NCI-H2171 (cell line): ENCODE measurements around the gene L2HGDH.
A peak's percentile ranks its signal among the peaks of the same experiment; 100 is the strongest.

Experiments used
- DNase-seq: peaks from one replicate; lab custom pipeline; 2025; lab: John Stamatoyannopoulos, UW

Gene L2HGDH

GRCh38 chr14:50288146-50288545 lies 23.9 kb downstream of the L2HGDH start:
- DNase-seq: no peak

- DNase-seq: no peak
Measured at GRCh38 chr14:50285861-50286260, 26.2 kb downstream of the L2HGDH start.

GRCh38 chr14:50272498-50272897 lies 39.5 kb downstream of the L2HGDH start:
- DNase-seq: no peak

- DNase-seq: no peak
Measured at GRCh38 chr14:50270932-50271331, 41.1 kb downstream of the L2HGDH start.

GRCh38 chr14:50265029-50265428 lies 47.0 kb downstream of the L2HGDH start:
- no peak for DNase-seq

GRCh38 chr14:50263321-50263720 lies 48.7 kb downstream of the L2HGDH start:
- DNase-seq: peak; percentile 8

GRCh38 chr14:50262865-50263264 lies 49.2 kb downstream of the L2HGDH start:
- no peak for DNase-seq

GRCh38 chr14:50260511-50260910 lies 51.5 kb downstream of the L2HGDH start:
- no peak for DNase-seq

- no peak for DNase-seq
Measured at GRCh38 chr14:50260072-50260471, 52.0 kb downstream of the L2HGDH start.

GRCh38 chr14:50257732-50258131 lies 54.3 kb downstream of the L2HGDH start:
- DNase-seq: no peak

GRCh38 chr14:50254248-50254647 lies 57.8 kb downstream of the L2HGDH start:
- DNase-seq: no peak

- DNase-seq: no peak
Measured at GRCh38 chr14:50249136-50249775, 62.8 kb downstream of the L2HGDH start.

GRCh38 chr14:50247245-50247644 lies 64.8 kb downstream of the L2HGDH start:
- no peak for DNase-seq

GRCh38 chr14:50242566-50243310 lies 69.3 kb downstream of the L2HGDH start:
- no peak for DNase-seq

GRCh38 chr14:50242096-50242495 lies 69.9 kb downstream of the L2HGDH start:
- DNase-seq: no peak

- no peak for DNase-seq
Measured at GRCh38 chr14:50237427-50237826, 74.6 kb downstream of the L2HGDH start.

GRCh38 chr14:50233951-50234250 lies 78.1 kb downstream of the L2HGDH start:
- no peak for DNase-seq

- DNase-seq: peak; percentile 57
Measured at GRCh38 chr14:50233166-50233950, 78.7 kb downstream of the L2HGDH start.

GRCh38 chr14:50232276-50232642 lies 79.8 kb downstream of the L2HGDH start:
- DNase-seq: no peak

GRCh38 chr14:50231475-50232275 lies 80.4 kb downstream of the L2HGDH start, which contains the start of gene SOS2:
Gene SOS2 (minus strand): TSS chr14:50231578. CDS start chr14:50231283, 295 bp downstream.
- DNase-seq: peak; percentile 88

- DNase-seq: peak; percentile 21
Measured at GRCh38 chr14:50230701-50231474, 81.1 kb downstream of the L2HGDH start.

- DNase-seq: no peak
Measured at GRCh38 chr14:50230401-50230700, 81.7 kb downstream of the L2HGDH start.
